Right renal cortex interstitium (tissue), 3 donors: ENCODE measurements around the gene LBX2. TPM values are rescaled to one million over a fixed set of nuclear protein-coding genes. Genes with fewer than 3 reads are reported as not detected.
"Not testable (repeated sequence)": the region's sequence is repeated elsewhere in the genome, so short reads cannot be mapped to it uniquely, and the experiment has no call there.

Experiments used
- DNase-seq, 3 donors: peaks; one replicate each; pipeline ENCODE4 v3.0.0-alpha.2; 2013; ENCODE audit warnings: low read depth in 3 of 3, low spot score in 2 of 3
- polyA plus RNA-seq, 3 donors: library from polyadenylated mRNA; unstranded; fragments of 120-200 nt; gene quantifications; one replicate each; pipeline ENCODE4 v1.2.1, GENCODE V29; 2013; ENCODE audit not compliant: insufficient read length in 3 of 3

LBX2 gene
- polyA plus RNA-seq, 3 donors = 1.4 to 3.5 (median 1.7) TPM

- DNase-seq = not testable (repeated sequence)
Observed at GRCh38 chr2:74459503-74460118, 39.8 kb downstream of the LBX2 start.

GRCh38 chr2:74458938-74459363 is 40.5 kb downstream of the LBX2 start:
- no peak for DNase-seq

DNA sequence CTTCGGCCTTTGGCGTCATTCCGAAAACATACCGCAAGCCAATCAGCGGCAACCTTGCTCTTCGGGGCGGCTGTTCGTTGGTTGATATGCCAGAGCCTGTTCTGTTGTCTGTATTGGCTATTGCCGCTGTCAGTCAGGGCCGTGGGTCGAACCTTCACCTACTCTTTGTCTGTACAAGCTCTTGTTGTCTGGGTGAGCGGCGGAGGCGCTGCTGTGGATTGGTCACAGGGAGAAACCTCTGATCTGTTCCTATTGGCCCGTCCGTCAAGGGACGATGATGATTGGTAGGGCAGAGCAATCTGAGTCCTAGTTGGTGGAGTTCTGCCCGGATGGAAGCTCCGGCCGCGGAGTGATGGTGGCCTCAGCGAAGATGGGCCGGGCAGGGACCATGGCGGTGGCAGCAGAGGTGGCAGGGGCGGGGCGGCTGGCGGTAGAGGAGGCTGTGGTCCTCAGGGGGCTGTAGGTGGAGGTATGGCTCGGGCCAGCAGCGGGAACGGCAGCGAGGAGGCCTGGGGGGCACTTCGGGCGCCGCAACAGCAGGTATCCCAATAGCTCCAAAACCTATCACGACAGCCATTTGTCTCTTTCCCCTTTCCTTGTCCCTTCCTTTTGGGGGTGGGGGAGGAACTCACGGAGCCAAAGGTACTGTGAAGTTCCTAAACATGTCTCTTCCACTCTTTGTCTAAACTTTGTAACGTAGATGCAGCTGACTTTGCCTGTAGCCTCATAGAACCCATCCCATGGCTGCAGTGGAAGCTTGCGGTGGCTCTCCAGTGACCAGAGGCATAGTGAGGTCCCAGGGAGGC is 41.1 kb downstream of the LBX2 start, which contains the start of gene WBP1:
Gene WBP1, plus strand, starts transcription at position 307 of the 806 bp plus-strand sequence. Its CDS starts 165 bp downstream, at position 472.
- peak; percentile 99 to 100 (median 100) for DNase-seq

GRCh38 chr2:74457549-74458131 is 41.8 kb downstream of the LBX2 start:
- no peak for DNase-seq

- DNase-seq = no peak
Observed at GRCh38 chr2:74457129-74457548, 42.3 kb downstream of the LBX2 start.

DNA sequence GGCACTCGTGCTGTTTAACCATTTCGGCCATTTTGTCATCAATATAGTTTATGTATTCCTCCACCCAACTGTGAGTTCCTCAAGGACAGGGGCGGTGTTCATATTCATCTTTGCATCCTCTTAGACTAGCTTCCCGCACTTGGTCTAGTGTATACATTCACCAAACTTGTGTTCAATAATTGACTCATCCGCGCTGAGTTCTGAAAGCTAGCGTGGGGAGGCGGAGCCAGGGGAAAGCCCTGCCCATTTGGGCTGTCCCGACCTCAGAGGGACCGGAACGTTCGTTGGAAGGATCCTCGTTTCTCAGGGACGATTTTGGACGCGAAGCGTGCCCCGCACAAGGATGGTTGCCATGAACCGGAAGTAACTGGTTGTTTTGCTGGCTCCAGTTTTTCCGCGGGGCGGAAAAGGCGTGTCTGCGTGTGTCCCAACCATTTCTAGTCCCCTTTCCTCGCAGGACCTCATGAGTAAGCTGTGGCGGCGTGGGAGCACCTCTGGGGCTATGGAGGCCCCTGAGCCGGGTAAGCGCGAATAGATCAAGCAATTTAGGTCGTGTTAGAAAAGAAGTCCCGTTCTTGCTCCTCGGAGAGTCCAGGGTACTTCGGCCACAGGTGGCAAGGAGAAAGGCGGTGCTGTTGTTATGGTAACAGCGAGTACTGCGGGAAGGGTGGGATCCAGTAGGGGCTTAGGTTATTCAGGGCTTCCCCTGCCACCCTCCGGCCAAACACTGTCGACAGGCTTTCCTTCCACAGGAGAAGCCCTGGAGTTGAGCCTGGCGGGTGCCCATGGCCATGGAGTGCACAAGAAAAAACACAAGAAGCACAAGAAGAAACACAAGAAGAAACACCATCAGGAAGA is 44.5 kb downstream of the LBX2 start, which contains the start of gene INO80B:
Gene INO80B, plus strand, starts transcription at position 434 of the 858 bp plus-strand sequence. Its CDS starts 30 bp downstream, at position 464.
- DNase-seq = peak; percentile 97 to 99 (median 97)

DNA sequence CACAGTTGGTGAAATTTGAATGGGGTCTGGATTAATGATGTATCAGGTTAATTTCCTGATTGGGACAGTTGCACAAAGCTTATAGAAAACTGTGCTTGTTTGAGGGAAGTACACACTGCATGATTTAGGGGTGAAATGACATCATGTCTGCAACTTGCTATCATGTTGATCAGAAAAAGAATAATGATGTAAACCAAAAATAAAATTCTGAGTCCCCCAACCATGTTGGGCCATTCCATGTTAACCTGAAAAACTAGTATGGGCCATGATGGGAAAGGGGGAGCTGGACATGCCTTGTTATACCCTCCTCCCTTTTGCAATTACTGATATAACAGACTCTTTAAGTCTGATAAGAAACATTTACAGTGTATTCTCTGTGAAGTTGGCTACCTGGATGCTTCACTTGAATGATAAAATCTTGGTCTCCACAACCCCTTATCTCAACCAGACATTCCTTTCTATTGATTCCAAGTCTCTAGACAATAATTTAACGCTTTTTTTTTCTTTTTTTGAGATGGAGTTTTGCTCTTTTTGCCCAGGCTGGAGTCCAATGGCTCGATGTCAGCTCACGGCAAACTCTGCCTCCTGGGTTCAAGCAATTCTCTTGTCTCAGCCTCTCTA is 48.7 kb downstream of the LBX2 start:
- no peak for DNase-seq

DNA sequence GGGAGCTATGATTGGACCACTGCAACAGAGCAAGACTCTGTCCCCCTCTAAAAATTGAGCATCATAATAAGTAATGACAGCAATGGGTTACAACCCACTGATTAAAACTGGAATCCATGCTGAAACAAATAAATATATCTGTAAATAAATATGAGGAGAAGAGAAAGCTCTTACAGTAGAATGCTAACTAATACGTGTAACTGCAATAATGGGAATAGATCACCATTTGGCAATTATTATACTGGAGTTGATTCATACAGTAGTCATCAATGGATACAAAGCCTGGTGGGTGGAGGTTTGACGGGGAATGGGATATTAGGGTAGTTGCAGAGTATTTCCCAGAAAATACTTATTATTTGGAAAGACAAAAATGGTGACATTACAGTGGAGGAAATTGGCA is 50.6 kb downstream of the LBX2 start:
- DNase-seq = no peak

Other genes starting within 250 kb of the LBX2 start
- gene SLC4A5, start 156.2 kb downstream of the LBX2 start, polyA plus RNA-seq = 1 to 10 TPM; 1.4 to 2.2 (median 2.2) TPM
- gene DCTN1, start 119.3 kb downstream of the LBX2 start, polyA plus RNA-seq = 100 to 1,000 TPM; 137 to 143 (median 140) TPM
- gene C2orf81, start 78.0 kb downstream of the LBX2 start, polyA plus RNA-seq = 1 to 10 TPM; 4.4 to 6.6 (median 5.7) TPM
- gene WDR54, start 77.9 kb downstream of the LBX2 start, polyA plus RNA-seq = 10 to 100 TPM; 35.9 to 40.2 (median 36.5) TPM
- gene RTKN, start 57.7 kb downstream of the LBX2 start, polyA plus RNA-seq = 10 to 100 TPM; 55.3 to 59.0 (median 55.9) TPM
- 10 to 100 TPM; 14.6 to 29.6 (median 24.2) TPM for gene INO80B, start 44.5 kb downstream of the LBX2 start, polyA plus RNA-seq
- 100 to 1,000 TPM in 1 of 3 donors, 10 to 100 TPM in 2; 90.1 to 101 (median 96.6) TPM for gene WBP1, start 41.2 kb downstream of the LBX2 start, polyA plus RNA-seq
- gene MOGS, start 34.2 kb downstream of the LBX2 start, polyA plus RNA-seq = 10 to 100 TPM; 43.6 to 56.1 (median 47.2) TPM
- 10 to 100 TPM; 37.1 to 43.6 (median 38.9) TPM for gene MRPL53, start 26.9 kb downstream of the LBX2 start, polyA plus RNA-seq
- 10 to 100 TPM in 2 of 3 donors, 1 to 10 TPM in 1; 7.7 to 10.6 (median 10.1) TPM for gene CCDC142, start 16.6 kb downstream of the LBX2 start, polyA plus RNA-seq
- gene TTC31, start 16.5 kb downstream of the LBX2 start, polyA plus RNA-seq = 10 to 100 TPM; 24.4 to 26.6 (median 24.9) TPM
- gene PCGF1, start 8.1 kb upstream of the LBX2 start, polyA plus RNA-seq = 10 to 100 TPM; 27.6 to 27.8 (median 27.6) TPM
- under 1 TPM in 1 of 3 donors, not detected in 2; 0.06 TPM for gene TLX2, start 14.8 kb upstream of the LBX2 start, polyA plus RNA-seq
- under 1 TPM; 0.08 to 0.18 (median 0.12) TPM for gene DQX1, start 26.6 kb upstream of the LBX2 start, polyA plus RNA-seq
- gene AUP1, start 30.1 kb upstream of the LBX2 start, polyA plus RNA-seq = 10 to 100 TPM; 92.5 to 99.8 (median 97.0) TPM
- 10 to 100 TPM; 32.3 to 35.8 (median 33.1) TPM for gene HTRA2, start 30.3 kb upstream of the LBX2 start, polyA plus RNA-seq
- 1 to 10 TPM; 9.2 to 9.9 (median 9.8) TPM for gene LOXL3, start 54.3 kb upstream of the LBX2 start, polyA plus RNA-seq
- gene DOK1, start 55.1 kb upstream of the LBX2 start, polyA plus RNA-seq = 1 to 10 TPM; 8.0 to 9.8 (median 8.6) TPM
- under 1 TPM; 0.57 to 0.72 (median 0.71) TPM for gene M1AP, start 148.7 kb upstream of the LBX2 start, polyA plus RNA-seq
- gene SEMA4F, start 154.6 kb upstream of the LBX2 start, polyA plus RNA-seq = 1 to 10 TPM; 5.7 to 6.5 (median 5.8) TPM